Suprapubic skin (tissue), 4 donors: ENCODE results near the gene TPD52L2.

Experiments
- EP300 ChIP-seq: sonication (generic); formaldehyde crosslinking; IDR thresholded peaks from one replicate; pipeline ENCODE4 v1.6.1; 2017; ENCODE audit warnings: antibody characterized with exemption
- POLR2AphosphoS5 ChIP-seq, 3 donors: sonication (generic); formaldehyde crosslinking; IDR thresholded peaks; one replicate each; pipeline ENCODE4 v1.6.1; 2017; ENCODE audit warnings: antibody characterized with exemption in 3 of 3
- TF ChIP-seq, protein P1 (sequence below), 2 donors: fragments of 200-600 bp in 1 of 2; fragments of 450-650 bp in 1 of 2; sonication (generic) in 1 of 2; IDR thresholded peaks; one replicate each; pipeline ENCODE4 v1.5.1; 2016 to 2019; ENCODE audit warnings: antibody characterized with exemption in 2 of 2, mild to moderate bottlenecking in 1 of 2, moderate library complexity in 1 of 2

DNA sequence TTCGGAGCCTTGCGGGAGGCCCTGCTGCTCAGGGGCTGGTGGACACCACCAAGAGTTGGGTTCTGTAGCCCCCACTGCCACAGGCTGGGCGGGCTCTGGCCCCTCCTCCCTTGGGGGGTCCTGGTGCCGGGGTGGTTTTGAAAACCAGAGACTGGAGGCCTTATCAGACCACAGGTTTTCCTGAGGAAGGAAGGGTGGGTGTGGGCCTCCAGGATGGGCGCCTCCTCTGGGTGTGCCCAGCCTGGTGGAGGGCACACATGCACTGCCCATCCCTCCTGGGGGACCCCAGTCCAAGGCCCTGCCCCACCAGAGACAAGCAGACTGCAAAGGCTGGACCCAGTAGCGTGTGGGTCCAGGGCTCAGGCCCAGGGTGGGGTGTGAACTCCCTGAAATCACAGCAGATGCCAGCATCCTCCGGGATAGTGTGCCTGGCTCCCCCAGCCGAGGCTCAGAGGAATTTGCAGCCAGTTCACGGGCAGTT is 20.5 kb upstream of the TPD52L2 start:
- TF ChIP-seq EP300, result no peak
- TF ChIP-seq, protein P1, sequence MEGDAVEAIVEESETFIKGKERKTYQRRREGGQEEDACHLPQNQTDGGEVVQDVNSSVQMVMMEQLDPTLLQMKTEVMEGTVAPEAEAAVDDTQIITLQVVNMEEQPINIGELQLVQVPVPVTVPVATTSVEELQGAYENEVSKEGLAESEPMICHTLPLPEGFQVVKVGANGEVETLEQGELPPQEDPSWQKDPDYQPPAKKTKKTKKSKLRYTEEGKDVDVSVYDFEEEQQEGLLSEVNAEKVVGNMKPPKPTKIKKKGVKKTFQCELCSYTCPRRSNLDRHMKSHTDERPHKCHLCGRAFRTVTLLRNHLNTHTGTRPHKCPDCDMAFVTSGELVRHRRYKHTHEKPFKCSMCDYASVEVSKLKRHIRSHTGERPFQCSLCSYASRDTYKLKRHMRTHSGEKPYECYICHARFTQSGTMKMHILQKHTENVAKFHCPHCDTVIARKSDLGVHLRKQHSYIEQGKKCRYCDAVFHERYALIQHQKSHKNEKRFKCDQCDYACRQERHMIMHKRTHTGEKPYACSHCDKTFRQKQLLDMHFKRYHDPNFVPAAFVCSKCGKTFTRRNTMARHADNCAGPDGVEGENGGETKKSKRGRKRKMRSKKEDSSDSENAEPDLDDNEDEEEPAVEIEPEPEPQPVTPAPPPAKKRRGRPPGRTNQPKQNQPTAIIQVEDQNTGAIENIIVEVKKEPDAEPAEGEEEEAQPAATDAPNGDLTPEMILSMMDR (IDR thresholded peaks at IDR 0.05), result no peak
- no peak for TF ChIP-seq POLR2AphosphoS5 (IDR thresholded peaks at IDR 0.05)
